GOT3 (cell line): ENCODE data around the gene PCMTD2.

Experiments used
- DNase-seq: peaks from one replicate; lab custom pipeline; 2025; ENCODE audit warnings: mixed read lengths; lab: John Stamatoyannopoulos, UW

Gene PCMTD2

GRCh38 chr20:64238851-64239387 is 16.6 kb upstream of the PCMTD2 start:
- no peak for DNase-seq

GRCh38 chr20:64239449-64240242 is 15.9 kb upstream of the PCMTD2 start:
- DNase-seq = no peak

DNA sequence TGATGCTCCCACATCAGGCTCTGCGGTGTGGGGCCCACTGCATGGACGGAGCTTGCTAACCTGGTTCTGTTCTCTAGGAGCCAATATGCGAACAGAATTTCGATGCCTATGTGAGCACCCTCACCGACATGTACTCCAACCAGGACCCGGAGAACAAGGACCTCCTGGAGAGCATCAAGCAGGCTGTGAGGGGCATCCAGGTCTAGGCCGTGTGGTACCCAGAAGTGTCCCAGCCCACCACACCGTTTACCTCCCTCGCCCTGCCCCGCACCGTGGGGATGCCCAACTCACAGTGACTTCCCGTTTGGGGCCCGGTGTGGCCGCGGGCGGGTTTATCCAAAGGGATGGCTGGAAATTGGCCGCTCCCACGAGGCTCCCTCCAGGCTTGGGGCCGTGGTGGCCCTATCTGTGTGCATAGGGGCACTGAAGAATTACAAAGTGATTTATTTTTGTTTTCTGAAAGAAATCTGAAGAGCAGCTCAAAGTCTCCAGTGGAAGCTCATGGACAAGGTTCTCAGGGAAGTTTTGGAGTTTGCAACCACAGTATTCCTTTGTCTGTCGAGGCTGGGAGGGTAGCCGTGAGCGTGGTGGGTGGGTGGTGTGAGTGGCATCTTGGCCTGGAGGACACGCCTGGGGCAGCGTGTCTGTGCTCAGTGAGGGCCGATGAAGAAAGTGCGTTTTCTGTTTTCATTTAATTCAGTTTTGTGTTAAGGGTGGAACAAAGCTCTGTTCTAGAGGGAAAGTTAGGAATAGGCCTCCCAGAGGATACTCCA is 15.1 kb upstream of the PCMTD2 start:
- DNase-seq = no peak

GRCh38 chr20:64241061-64241460 is 14.5 kb upstream of the PCMTD2 start:
- DNase-seq = no peak

- DNase-seq = no peak
Observed at GRCh38 chr20:64242003-64242796, 13.3 kb upstream of the PCMTD2 start.

- no peak for DNase-seq
Observed at GRCh38 chr20:64242797-64243475, 12.6 kb upstream of the PCMTD2 start.

GRCh38 chr20:64244281-64244805 is 11.2 kb upstream of the PCMTD2 start:
- no peak for DNase-seq

- no peak for DNase-seq
Observed at GRCh38 chr20:64244870-64245603, 10.5 kb upstream of the PCMTD2 start.

DNA sequence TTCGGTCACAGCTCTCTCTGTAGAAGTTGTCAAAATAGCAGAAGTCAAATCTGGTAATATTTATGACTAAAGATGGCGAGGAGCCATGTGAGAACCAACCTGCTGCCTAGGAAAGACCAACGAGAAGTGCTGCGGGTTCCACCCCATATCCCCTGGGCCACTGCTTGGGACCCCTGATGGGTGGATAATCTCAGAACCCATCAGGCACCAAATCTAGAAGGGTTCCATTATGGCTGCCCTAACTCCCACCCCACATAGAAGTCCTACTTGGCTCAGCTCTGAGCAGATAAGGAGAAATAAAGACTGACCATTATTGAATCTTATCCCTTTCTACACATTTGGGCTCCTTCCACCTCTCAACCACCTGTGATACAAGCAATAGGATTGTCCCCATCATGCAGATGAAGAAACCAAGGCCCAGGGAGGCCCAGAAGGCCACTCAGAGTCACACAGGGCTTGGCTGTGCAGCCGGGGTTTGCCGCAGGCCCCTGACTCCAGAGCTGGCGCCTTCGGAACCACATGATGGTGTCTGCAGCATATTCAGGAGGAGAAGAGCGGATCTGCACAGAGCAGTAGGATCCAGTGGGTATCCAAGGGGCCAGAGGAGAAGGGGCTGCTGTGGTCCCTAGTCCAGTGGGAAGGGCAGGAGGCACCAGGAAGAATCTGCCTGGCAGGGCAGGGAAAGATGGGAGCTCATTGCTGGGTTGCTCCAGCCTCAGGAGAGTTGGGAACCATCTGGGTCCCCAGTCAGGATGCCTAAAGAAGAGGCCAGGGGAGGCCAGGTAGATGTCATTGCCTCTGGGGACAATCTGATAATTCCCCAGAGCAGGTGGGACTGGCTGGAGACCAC is 9.6 kb upstream of the PCMTD2 start:
- DNase-seq = no peak

- DNase-seq = no peak
Observed at GRCh38 chr20:64246616-64247306, 8.8 kb upstream of the PCMTD2 start.

GRCh38 chr20:64247307-64247618 is 8.3 kb upstream of the PCMTD2 start:
- DNase-seq = no peak

GRCh38 chr20:64247970-64248841 is 7.3 kb upstream of the PCMTD2 start:
- no peak for DNase-seq

- DNase-seq = no peak
Observed at GRCh38 chr20:64250027-64250426, 5.5 kb upstream of the PCMTD2 start.

DNA sequence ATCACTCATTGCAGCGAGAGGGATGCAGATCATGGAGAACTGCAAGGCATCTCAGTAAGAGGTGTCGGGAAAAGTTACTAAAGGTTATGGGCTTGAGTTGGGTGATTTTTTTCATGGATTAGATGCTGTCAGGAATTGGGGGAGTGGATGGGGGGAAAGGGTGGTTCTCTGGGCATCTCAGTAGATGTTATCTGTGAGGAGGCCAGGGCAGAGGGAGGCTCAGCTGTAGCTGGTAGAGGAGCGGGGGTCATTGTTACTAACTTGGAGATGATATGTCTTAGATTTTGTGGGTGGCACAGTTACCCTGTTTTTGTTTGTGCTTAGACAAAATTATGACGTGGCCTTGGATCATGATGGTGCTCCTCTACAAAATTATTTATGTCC is 2.6 kb upstream of the PCMTD2 start:
- DNase-seq = no peak

- DNase-seq = no peak
Observed at GRCh38 chr20:64253443-64253842, 2.1 kb upstream of the PCMTD2 start.

DNA sequence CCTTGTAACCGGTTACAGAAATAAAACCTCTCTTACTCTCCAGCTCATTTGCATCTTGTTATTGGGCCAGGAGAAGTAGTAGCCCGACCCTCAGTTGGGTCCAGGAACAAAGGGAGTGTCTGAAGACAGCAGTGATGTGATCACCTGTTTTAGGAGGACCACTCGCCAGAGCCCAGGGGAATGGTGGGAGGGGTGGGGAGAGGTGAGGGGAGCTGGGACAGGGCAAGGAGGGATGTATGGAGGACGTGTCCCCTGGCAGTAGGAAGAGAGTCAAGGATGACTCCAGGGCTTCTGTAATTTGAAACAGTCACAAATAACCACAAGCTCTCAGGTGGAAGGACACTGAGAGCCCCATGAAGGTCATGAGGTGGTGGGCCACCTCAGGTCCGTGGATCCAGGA is 1.4 kb upstream of the PCMTD2 start:
- DNase-seq = no peak

DNA sequence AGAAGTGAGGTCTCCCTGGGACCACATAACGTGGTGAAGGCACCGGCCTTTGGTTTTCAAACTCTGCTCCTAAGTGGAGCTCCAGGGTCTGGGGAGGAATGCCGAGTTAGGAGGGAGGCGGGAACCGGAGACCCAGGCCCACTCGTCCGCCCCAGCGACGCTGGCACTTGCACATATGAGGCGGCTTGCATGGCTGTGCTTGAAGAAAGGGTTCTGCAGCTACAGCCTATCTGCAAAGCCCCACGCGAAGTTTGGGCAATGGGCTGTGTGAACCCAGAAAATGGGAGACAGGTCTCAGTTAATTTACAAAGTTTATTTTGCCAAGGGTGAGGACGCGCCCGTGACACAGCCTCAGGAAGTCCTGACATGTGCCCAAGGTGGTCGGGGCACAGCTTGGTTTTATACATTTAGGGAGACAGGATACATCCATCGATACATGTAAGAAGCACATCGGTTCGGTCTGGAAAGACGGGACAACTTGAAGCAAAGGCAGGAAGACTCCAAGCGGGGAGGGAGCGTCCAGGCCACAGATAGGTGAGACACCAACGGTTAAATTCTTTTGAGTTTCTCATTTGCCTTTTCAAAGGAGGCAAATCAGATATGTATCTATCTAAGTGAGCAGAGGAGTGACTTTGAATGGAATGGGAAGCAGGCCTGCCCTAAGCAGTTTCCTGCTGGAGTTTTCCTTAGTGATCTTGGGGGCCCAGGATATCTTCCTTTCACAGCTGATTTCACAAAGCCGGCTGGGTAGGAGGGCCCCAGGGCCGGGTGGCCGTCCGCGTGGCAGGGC is 782 bp upstream of the PCMTD2 start:
- no peak for DNase-seq
